Astrocyte of the spinal cord (primary cell): ENCODE measurements around the gene BAHD1.

Experiments
- DNase-seq: peaks from one replicate; pipeline ENCODE4 v3.0.0; 2011; ENCODE audit warnings: low read depth, low spot score
- H3K4me3 ChIP-seq: 2 replicates; pipeline ENCODE4 v1.5.1; 2011; ENCODE audit warnings: low read depth, mild to moderate bottlenecking, low read length, moderate library complexity
- in situ Hi-C: cut with HindIII; loops from 2 replicates; pipeline ENCODE4 v1.10.0; 2017; ENCODE audit warnings: low sequenced_read_pairs
- TF ChIP-seq, protein P1 (sequence below): IDR thresholded peaks from 2 replicates; pipeline ENCODE4 v1.5.1; 2012; ENCODE audit warnings: low read depth, mild to moderate bottlenecking, low read length, inconsistent platforms

Gene BAHD1

DNA sequence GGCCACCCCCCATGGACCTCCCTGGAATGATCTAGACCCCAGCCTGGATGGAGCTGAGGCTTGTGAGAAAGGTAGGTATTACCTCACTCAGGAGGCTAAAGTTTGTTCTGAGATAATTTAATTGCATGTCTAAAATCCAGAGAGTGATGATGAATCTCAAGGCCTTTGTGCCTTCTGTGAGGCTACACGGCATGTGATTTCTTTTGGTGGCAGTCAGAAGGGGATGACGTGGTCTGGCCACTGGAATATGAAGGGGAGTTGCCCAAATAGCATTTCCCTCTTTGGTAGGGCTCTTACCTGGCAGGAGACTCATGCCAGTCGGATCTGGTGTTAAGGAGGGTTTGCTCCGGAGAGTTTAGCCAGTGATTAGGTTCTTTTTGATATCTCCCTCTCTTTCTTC, 2.5 kb downstream of the BAHD1 start:
- DNase-seq = no peak
- no peak overlapping the region for H3K4me3 ChIP-seq
- TF ChIP-seq, protein P1, sequence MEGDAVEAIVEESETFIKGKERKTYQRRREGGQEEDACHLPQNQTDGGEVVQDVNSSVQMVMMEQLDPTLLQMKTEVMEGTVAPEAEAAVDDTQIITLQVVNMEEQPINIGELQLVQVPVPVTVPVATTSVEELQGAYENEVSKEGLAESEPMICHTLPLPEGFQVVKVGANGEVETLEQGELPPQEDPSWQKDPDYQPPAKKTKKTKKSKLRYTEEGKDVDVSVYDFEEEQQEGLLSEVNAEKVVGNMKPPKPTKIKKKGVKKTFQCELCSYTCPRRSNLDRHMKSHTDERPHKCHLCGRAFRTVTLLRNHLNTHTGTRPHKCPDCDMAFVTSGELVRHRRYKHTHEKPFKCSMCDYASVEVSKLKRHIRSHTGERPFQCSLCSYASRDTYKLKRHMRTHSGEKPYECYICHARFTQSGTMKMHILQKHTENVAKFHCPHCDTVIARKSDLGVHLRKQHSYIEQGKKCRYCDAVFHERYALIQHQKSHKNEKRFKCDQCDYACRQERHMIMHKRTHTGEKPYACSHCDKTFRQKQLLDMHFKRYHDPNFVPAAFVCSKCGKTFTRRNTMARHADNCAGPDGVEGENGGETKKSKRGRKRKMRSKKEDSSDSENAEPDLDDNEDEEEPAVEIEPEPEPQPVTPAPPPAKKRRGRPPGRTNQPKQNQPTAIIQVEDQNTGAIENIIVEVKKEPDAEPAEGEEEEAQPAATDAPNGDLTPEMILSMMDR = no peak
- in situ Hi-C loops = no loop called here

DNA sequence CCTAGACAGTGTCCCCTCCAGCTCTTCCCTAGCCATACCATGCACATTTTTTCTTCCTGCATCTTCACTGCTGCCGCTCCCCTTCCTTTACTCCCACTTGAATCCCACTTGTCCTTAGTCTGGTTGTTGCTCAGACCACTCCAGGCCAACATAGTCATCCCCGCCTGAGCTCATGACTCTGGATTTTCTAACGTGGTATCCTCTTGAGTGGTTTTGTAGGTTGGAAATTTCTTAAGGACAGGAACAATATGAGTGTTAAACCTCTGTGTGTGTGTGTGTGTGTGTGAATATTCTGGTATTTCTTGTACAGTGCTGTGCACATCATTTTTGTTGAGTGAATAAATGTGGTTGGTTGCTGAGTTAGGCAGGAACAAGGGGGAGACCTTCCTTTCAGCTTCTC, 3.1 kb downstream of the BAHD1 start:
- no peak for DNase-seq
- in situ Hi-C loops = no loop called here

DNA sequence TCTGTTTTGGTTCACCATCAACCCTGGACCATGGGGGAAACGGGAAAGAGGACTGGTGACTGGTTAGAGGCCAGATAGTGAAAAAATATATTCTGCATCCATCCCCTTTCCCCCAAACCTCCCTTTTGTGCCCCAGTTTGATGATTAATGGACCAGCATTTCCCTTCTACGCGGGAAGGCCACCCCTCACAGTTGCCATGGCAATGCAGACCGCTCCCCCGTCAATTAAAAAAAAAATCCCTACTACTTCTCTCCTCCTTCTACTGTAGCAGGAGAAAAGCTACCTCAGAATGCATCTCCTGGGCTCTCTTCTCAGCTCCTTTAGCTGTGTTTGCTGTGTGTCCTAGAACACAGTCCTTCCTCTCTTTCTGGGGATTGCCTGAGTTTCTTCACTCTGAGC, 4.0 kb downstream of the BAHD1 start:
- TF ChIP-seq, protein P1 = no peak
- no peak overlapping the region for H3K4me3 ChIP-seq
- DNase-seq = no peak
- in situ Hi-C loops = no loop called here

More for the DNA sequence above, 3.1 kb downstream of the BAHD1 start:
- TF ChIP-seq, protein P1 = no peak
- H3K4me3 ChIP-seq = no peak overlapping the region

DNA sequence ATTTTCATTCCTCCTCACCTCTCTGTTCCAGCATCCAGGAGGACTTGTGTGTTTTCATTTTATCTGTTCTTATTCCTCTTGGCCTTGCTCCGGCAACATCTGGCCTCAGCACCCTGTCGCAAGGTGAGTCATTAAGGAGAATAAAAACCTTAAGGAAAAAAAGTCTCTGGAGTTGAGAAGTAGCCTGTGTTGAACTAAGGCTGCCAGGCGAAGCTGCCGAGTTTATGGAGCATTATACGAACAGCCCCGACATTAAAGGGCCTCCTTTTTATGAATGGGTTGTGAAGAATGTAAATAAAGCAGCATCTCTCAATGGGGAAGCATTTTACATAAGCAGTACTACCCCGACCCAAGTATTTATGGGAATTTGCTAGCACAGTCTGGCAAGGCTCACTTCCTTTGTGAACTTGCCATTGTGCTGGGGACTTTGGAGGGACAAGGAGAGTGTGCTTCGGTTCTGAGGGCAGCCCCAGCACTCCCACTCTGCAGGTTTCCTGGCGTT, 4.7 kb downstream of the BAHD1 start:
- DNase-seq = peak; percentile 64
- H3K4me3 ChIP-seq = no peak overlapping the region
- in situ Hi-C loops = no loop called here
- TF ChIP-seq, protein P1 = no peak

DNA sequence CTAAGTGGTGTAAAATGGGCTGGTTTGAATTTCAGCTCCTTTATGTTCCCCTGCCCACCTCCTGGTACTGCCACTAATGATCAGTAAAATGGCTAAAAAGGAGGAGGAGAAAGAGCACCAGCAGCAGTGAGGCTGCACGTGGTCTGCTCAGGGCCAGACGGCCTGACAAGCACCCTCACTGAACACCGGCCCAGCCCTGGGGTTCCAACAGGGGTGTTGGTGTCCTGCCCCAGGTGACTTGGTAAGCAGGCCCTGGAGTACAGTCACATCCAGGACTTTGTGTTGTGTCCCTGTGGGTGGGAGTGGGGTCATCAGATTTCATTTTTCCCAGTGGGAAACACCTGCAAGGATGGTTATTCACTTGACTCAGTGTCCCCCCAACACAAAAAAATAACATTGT, 5.4 kb downstream of the BAHD1 start:
- no peak overlapping the region for H3K4me3 ChIP-seq
- in situ Hi-C loops = no loop called here
- TF ChIP-seq, protein P1 = no peak
- no peak for DNase-seq

DNA sequence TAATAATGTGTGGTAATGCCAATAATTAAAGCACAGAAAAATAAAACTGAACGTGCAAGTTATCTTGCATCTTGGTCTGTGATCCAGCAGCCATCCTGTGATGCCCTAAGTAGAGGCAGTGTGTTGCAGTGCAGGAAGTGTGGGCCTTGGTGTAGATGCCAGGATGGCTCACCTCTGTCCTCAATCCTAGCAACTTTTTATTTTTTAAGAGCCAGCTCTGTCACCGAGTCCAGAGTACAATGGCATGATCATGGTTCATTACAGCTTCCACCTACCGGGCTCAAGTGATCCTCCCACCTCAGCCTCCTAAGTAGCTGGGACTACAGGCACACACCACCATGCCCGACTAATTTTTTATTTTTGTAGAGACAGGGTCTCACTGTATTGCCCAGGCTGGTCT, 7.6 kb downstream of the BAHD1 start:
- no peak overlapping the region for H3K4me3 ChIP-seq
- in situ Hi-C loops = no loop called here
- DNase-seq = no peak
- TF ChIP-seq, protein P1 = no peak

DNA sequence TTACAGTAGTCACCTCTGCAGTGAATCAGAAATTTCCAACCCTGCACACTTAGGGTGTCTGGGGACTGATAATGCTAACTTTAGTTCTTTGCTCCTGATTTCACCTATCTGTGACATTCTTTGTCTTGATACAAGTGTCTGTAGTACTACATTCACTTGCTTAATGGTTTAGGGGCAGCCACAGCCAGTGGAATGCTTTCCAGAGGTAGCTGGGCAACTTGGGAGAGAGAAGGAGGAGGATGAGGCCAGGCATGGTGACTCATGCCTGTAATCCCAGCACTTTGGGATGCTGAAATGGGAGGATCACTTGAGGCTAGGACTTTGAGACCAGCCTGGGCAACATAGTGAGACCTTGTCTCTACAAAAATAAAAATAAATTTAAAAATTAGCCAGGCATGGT, 8.5 kb downstream of the BAHD1 start:
- TF ChIP-seq, protein P1 = no peak
- DNase-seq = no peak
- in situ Hi-C loops = no loop called here
- no peak overlapping the region for H3K4me3 ChIP-seq
